Activated CD4-positive, alpha-beta T cell treated with anti-CD3 and anti-CD28 coated beads for 36 hours (primary cell): Measurements from ENCODE around the gene GALNT6. TPM values are rescaled to one million over a fixed set of nuclear protein-coding genes. Genes with fewer than 3 reads are reported as not detected.

Source experiments
- ATAC-seq: fragments of 200-7000 bp; cut with Tn5 transposase; one replicate; pipeline ENCODE4 v1.10.0; 2021; ENCODE audit warnings: mild to moderate bottlenecking, moderate library complexity
- CTCF ChIA-PET: fragments of 350-600 bp; sonication (Branson Sonifier 250); formaldehyde crosslinking; loops from one replicate; lab custom pipeline; 2021; ENCODE audit warnings: antibody characterized with exemption; lab: Charles Lee
- POLR2A ChIA-PET: fragments of 350-600 bp; sonication (Branson Sonifier 250); formaldehyde crosslinking; loops from one replicate; lab custom pipeline; 2021; ENCODE audit warnings: antibody characterized with exemption, inconsistent platforms; lab: Charles Lee
- DNase-seq: peaks from one replicate; pipeline ENCODE4 v3.0.0-alpha.2; 2020
- H3K27ac Mint-ChIP-seq: one replicate; pipeline ENCODE4 v1.8.0; 2021; ENCODE audit warnings: mixed read lengths
- H3K27me3 Mint-ChIP-seq: one replicate; pipeline ENCODE4 v1.8.0; 2021; ENCODE audit warnings: mixed read lengths
- H3K36me3 Mint-ChIP-seq: one replicate; pipeline ENCODE4 v1.8.0; 2021; ENCODE audit warnings: low read depth, mixed read lengths
- H3K4me1 Mint-ChIP-seq: one replicate; pipeline ENCODE4 v1.8.0; 2021; ENCODE audit warnings: mixed read lengths
- H3K4me3 Mint-ChIP-seq: one replicate; pipeline ENCODE4 v1.8.0; 2021; ENCODE audit warnings: mild to moderate bottlenecking, moderate library complexity, mixed read lengths
- H3K9me3 Mint-ChIP-seq: one replicate; pipeline ENCODE4 v1.8.0; 2021; ENCODE audit warnings: low read depth, mixed read lengths
- intact Hi-C, 2 experiments: fragments of 100-400 bp; cut with DNase I in 1 of 2; cut with micrococcal nuclease in 1 of 2; formaldehyde crosslinking; loops; one replicate each; pipeline versions ENCODE4 v1.14.2 to v1.15.1; 2022 to 2024; cut with DNase I, micrococcal nuclease
- total RNA-seq, 2 experiments: library from RNA; stranded (reverse); gene quantifications; one replicate each; pipeline ENCODE4 v1.2.3, GENCODE V29; 2021

The GALNT6 gene
- total RNA-seq, 2 experiments from 2014 or later, result 11.7 to 12.0 TPM

GRCh38 chr12:51357374-51358047 lies 33.7 kb downstream of the GALNT6 start:
- ATAC-seq, result peak; percentile 76
- no peak overlapping the region for H3K4me3 Mint-ChIP-seq
- peaks cover 18% of the 10 kb centered on the region for H3K36me3 Mint-ChIP-seq
- ChIA-PET POLR2A (no interaction called here), CTCF (interaction anchor here (0.6 to 1.4 kb wide), 3 partner anchors 11 to 128 kb away, joined by 3 to 4 read pairs (median 4); no protein-coding TSS in a partner anchor)
- H3K4me1 Mint-ChIP-seq, result peaks cover 14% of the 10 kb centered on the region
- intact Hi-C loops, result no loop called here
- peak overlapping the region; percentile 7 for H3K27ac Mint-ChIP-seq
- peak; percentile 61 for DNase-seq
- no peaks in the 10 kb centered on the region for H3K27me3 Mint-ChIP-seq
- no peaks in the 10 kb centered on the region for H3K9me3 Mint-ChIP-seq

- H3K9me3 Mint-ChIP-seq, result no peaks in the 10 kb centered on the region
These were observed 39.2 kb downstream of the GALNT6 start for GRCh38 chr12:51351913-51352532.

GRCh38 chr12:51349026-51349425 lies 42.2 kb downstream of the GALNT6 start:
- no peak overlapping the region for H3K4me3 Mint-ChIP-seq
- no peak overlapping the region for H3K27ac Mint-ChIP-seq
- ChIA-PET CTCF (interaction anchor here (0.9 to 3.3 kb wide), 3 partner anchors 8 to 39 kb away, joined by 3 to 25 read pairs (median 3); no protein-coding TSS in a partner anchor), POLR2A (no interaction called here)
- H3K27me3 Mint-ChIP-seq, result no peaks in the 10 kb centered on the region
- H3K4me1 Mint-ChIP-seq, result no peaks in the 10 kb centered on the region
- ATAC-seq (no peak), DNase-seq (no peak)
- H3K9me3 Mint-ChIP-seq, result no peaks in the 10 kb centered on the region
- H3K36me3 Mint-ChIP-seq, result no peaks in the 10 kb centered on the region
- intact Hi-C loops, result no loop called here

More at GRCh38 chr12:51351913-51352532, 39.2 kb downstream of the GALNT6 start:
- POLR2A ChIA-PET, result no interaction called here
- CTCF ChIA-PET, result interaction anchor here (0.6 to 3.3 kb wide), 6 partner anchors 11 to 330 kb away, joined by 3 to 25 read pairs (median 3); no protein-coding TSS in a partner anchor
- peak; percentile 68 for DNase-seq
- peak; percentile 79 for ATAC-seq
- Mint-ChIP-seq H3K4me3 (no peak overlapping the region), H3K4me1 (peaks cover under 1% of the 10 kb centered on the region), H3K36me3 (peaks cover 4% of the 10 kb centered on the region), H3K27ac (no peak overlapping the region), H3K27me3 (no peaks in the 10 kb centered on the region)
- intact Hi-C loops, result no loop called here

- Mint-ChIP-seq H3K4me3 (no peak overlapping the region), H3K9me3 (no peaks in the 10 kb centered on the region), H3K27ac (no peak overlapping the region), H3K27me3 (no peaks in the 10 kb centered on the region), H3K36me3 (no peaks in the 10 kb centered on the region), H3K4me1 (peaks cover 4% of the 10 kb centered on the region)
- ATAC-seq (no peak), DNase-seq (no peak)
- CTCF ChIA-PET, result interaction anchor here (0.6 to 0.7 kb wide), 2 partner anchors 64 to 114 kb away, joined by 4 to 5 read pairs; no protein-coding TSS in a partner anchor
- intact Hi-C loops, result no loop called here
- POLR2A ChIA-PET, result no interaction called here
These were observed 43.1 kb downstream of the GALNT6 start for GRCh38 chr12:51348116-51348515.

- Mint-ChIP-seq H3K9me3 (no peaks in the 10 kb centered on the region), H3K27ac (no peak within 1 kb of the TSS), H3K4me3 (no peak within 1 kb of the TSS), H3K27me3 (no peaks in the 10 kb centered on the region), H3K4me1 (peaks cover 15% of the 10 kb centered on the region), H3K36me3 (no peaks in the 10 kb centered on the region)
- no peak for DNase-seq
- no peak for ATAC-seq
- ChIA-PET CTCF (interaction anchor here (1.1 kb wide), 1 partner anchor 22 kb away, joined by 3 read pairs; no protein-coding TSS in a partner anchor), POLR2A (no interaction called here)
- intact Hi-C loops, result no loop called here
These were observed 44.6 kb downstream of the GALNT6 start, which contains the start of gene CELA1 for GRCh38 chr12:51346581-51346980. CELA1 (minus strand) TSS chr12:51346679; CDS start chr12:51346638, 41 bp downstream.

GRCh38 chr12:51345681-51346080 lies 45.5 kb downstream of the GALNT6 start:
- CTCF ChIA-PET, result interaction anchor here (0.5 to 1.4 kb wide), 6 partner anchors 8 to 876 kb away, joined by 3 to 4 read pairs (median 3); partner anchors contain the start of gene SMAGP
- H3K36me3 Mint-ChIP-seq, result no peaks in the 10 kb centered on the region
- POLR2A ChIA-PET, result no interaction called here

GRCh38 chr12:51343201-51343600 lies 48.0 kb downstream of the GALNT6 start:
- H3K36me3 Mint-ChIP-seq, result no peaks in the 10 kb centered on the region
- H3K27ac Mint-ChIP-seq, result no peak overlapping the region
- no peak for DNase-seq
- H3K9me3 Mint-ChIP-seq, result no peaks in the 10 kb centered on the region
- intact Hi-C loops, result loop anchor here in 1 of 2 experiments (5.0 kb wide), 1 partner anchor 576 kb away; no protein-coding TSS in a partner anchor
- CTCF ChIA-PET, result interaction anchor here (1.0 to 7.2 kb wide), 5 partner anchors 11 to 290 kb away, joined by 3 to 71 read pairs (median 4); partner anchors contain the start of gene SMAGP
- H3K4me1 Mint-ChIP-seq, result peaks cover 21% of the 10 kb centered on the region
- no peaks in the 10 kb centered on the region for H3K27me3 Mint-ChIP-seq
- peak; percentile 49 for ATAC-seq
- POLR2A ChIA-PET, result no interaction called here
- no peak overlapping the region for H3K4me3 Mint-ChIP-seq

More at GRCh38 chr12:51345681-51346080, 45.5 kb downstream of the GALNT6 start:
- intact Hi-C loops, result no loop called here
- peaks cover 21% of the 10 kb centered on the region for H3K4me1 Mint-ChIP-seq
- H3K9me3 Mint-ChIP-seq, result no peaks in the 10 kb centered on the region
- no peaks in the 10 kb centered on the region for H3K27me3 Mint-ChIP-seq
- DNase-seq (no peak), ATAC-seq (no peak)
- H3K27ac Mint-ChIP-seq, result no peak overlapping the region
- H3K4me3 Mint-ChIP-seq, result no peak overlapping the region

GRCh38 chr12:51342416-51342815 lies 48.8 kb downstream of the GALNT6 start:
- ChIA-PET CTCF (interaction anchor here (0.6 to 7.2 kb wide), 10 partner anchors 14 to 1817 kb away, joined by 3 to 71 read pairs (median 4); partner anchors contain the start of genes DAZAP2 and SMAGP), POLR2A (interaction anchor here (0.5 to 1.0 kb wide), 2 partner anchors 73 to 316 kb away, joined by 3 to 5 read pairs; partner anchors contain the start of gene SLC11A2)
- DNase-seq (no peak), ATAC-seq (no peak)
- intact Hi-C loops, result loop anchor here in 1 of 2 experiments (5.0 kb wide), 1 partner anchor 575 kb away; no protein-coding TSS in a partner anchor
- Mint-ChIP-seq H3K4me1 (peaks cover 21% of the 10 kb centered on the region), H3K27ac (no peak overlapping the region), H3K36me3 (no peaks in the 10 kb centered on the region), H3K4me3 (no peak overlapping the region), H3K27me3 (no peaks in the 10 kb centered on the region), H3K9me3 (no peaks in the 10 kb centered on the region)

GRCh38 chr12:51341251-51342007 lies 49.8 kb downstream of the GALNT6 start:
- DNase-seq (peak; percentile 80), ATAC-seq (peak; percentile 78)
- peak overlapping the region; percentile 32 for H3K27ac Mint-ChIP-seq
- H3K9me3 Mint-ChIP-seq, result no peaks in the 10 kb centered on the region
- no peaks in the 10 kb centered on the region for H3K36me3 Mint-ChIP-seq
- peaks cover 22% of the 10 kb centered on the region for H3K4me1 Mint-ChIP-seq
- ChIA-PET CTCF (interaction anchor here (0.6 to 7.2 kb wide), 65 partner anchors 9 to 1230 kb away, joined by 3 to 71 read pairs (median 5); partner anchors contain the start of genes BIN2, COX14, DAZAP2 and POU6F1), POLR2A (interaction anchor here (0.9 to 1.7 kb wide), 4 partner anchors 27 to 258 kb away, joined by 3 to 6 read pairs (median 3); partner anchors contain the start of gene CSRNP2)
- no peak overlapping the region for H3K4me3 Mint-ChIP-seq
- intact Hi-C loops, result loop anchor here (1.0 to 5.0 kb wide), 6 partner anchors 48 to 574 kb away; partner anchors contain the start of gene LETMD1 (in 1 of the 2)
- no peaks in the 10 kb centered on the region for H3K27me3 Mint-ChIP-seq

- POLR2A ChIA-PET, result no interaction called here
These were observed 51.5 kb downstream of the GALNT6 start for GRCh38 chr12:51339750-51340149.

More at GRCh38 chr12:51339750-51340149, 51.5 kb downstream of the GALNT6 start:
- H3K36me3 Mint-ChIP-seq, result no peaks in the 10 kb centered on the region
- intact Hi-C loops, result loop anchor here in 1 of 2 experiments (5.0 kb wide), 1 partner anchor 572 kb away; no protein-coding TSS in a partner anchor
- no peaks in the 10 kb centered on the region for H3K27me3 Mint-ChIP-seq
- no peak overlapping the region for H3K4me3 Mint-ChIP-seq
- no peak for ATAC-seq
- CTCF ChIA-PET, result interaction anchor here (1.1 to 7.2 kb wide), 7 partner anchors 10 to 514 kb away, joined by 3 to 71 read pairs (median 16); partner anchors contain the start of genes BIN2 and SMAGP
- no peak overlapping the region for H3K27ac Mint-ChIP-seq
- H3K4me1 Mint-ChIP-seq, result peaks cover 22% of the 10 kb centered on the region
- H3K9me3 Mint-ChIP-seq, result no peaks in the 10 kb centered on the region
- no peak for DNase-seq
